Peyer's patch (tissue), 4 donors: ENCODE results near the gene TTLL10. TPM values are rescaled to one million over a fixed set of nuclear protein-coding genes. Genes with fewer than 3 reads are reported as not detected.

ENCODE experiments used
- DNase-seq, 3 donors: peaks; one replicate each; pipeline ENCODE4 v3.0.0-alpha.2; 2017 to 2019
- H3K27ac ChIP-seq, 4 donors: fragments of 200-600 bp; sonication (generic); one replicate each; pipeline ENCODE4 v1.5.1; 2016 to 2019
- H3K27me3 ChIP-seq, 2 donors: fragments of 200-600 bp; sonication (generic); one replicate each; pipeline ENCODE4 v1.5.1; 2019
- H3K36me3 ChIP-seq, 3 donors: fragments of 200-600 bp; sonication (generic); one replicate each; pipeline ENCODE4 v1.5.1; 2016 to 2019
- H3K4me1 ChIP-seq, 4 donors: fragments of 200-600 bp; sonication (generic); one replicate each; pipeline ENCODE4 v1.5.1; 2016 to 2019
- H3K4me3 ChIP-seq, 4 donors: fragments of 200-600 bp; sonication (generic); 1 replicate in 3 of 4; 2 replicates in 1 of 4; pipeline ENCODE4 v1.5.1; 2016 to 2019; ENCODE audit warnings: mild to moderate bottlenecking in 1 of 4
- H3K9me3 ChIP-seq, 4 donors: fragments of 200-600 bp; sonication (generic); one replicate each; pipeline ENCODE4 v1.5.1; 2016 to 2019; ENCODE audit warnings: mild to moderate bottlenecking in 1 of 4
- CTCF ChIP-seq, 6 experiments: fragments of 450-650 bp in 4 of 6; fragments of 200-600 bp in 2 of 6; sonication (generic) in 1 of 6; IDR thresholded peaks; one replicate each; pipeline ENCODE4 v1.5.1; 2017 to 2019; ENCODE audit warnings: antibody characterized with exemption in 6 of 6, mild to moderate bottlenecking in 3 of 6, moderate library complexity in 1 of 6
- POLR2A ChIP-seq, 2 donors: fragments of 450-650 bp; IDR thresholded peaks; one replicate each; pipeline ENCODE4 v1.5.1; 2017; ENCODE audit warnings: antibody characterized with exemption in 2 of 2, mild to moderate bottlenecking in 2 of 2, moderate library complexity in 2 of 2
- total RNA-seq, 4 donors: library from RNA; depleted of rRNA; stranded (reverse); fragments of >200 nt; gene quantifications; one replicate each; pipeline ENCODE4 v1.1.0, GENCODE V29; 2016

TTLL10 gene
- total RNA-seq, 4 donors from 2014 or later, result 1.6 to 3.6 (median 1.8) TPM; not detected in 1

- peak in 1 of 3 donors; percentile 40 for DNase-seq
- no peaks in the 10 kb centered on the region for H3K27me3 ChIP-seq
- H3K4me3 ChIP-seq, result no peak overlapping the region
- TF ChIP-seq CTCF (IDR thresholded peaks at IDR 0.05) (no peak), POLR2A (IDR thresholded peaks at IDR 0.05) (no peak)
- no peaks in the 10 kb centered on the region for H3K36me3 ChIP-seq
- no peaks in the 10 kb centered on the region for H3K4me1 ChIP-seq
- no peaks in the 10 kb centered on the region for H3K9me3 ChIP-seq
- H3K27ac ChIP-seq, result no peak overlapping the region
These were observed 7.7 kb downstream of the TTLL10 start for GRCh38 chr1:1181129-1181937.

- Histone ChIP-seq H3K27me3 (no peaks in the 10 kb centered on the region), H3K9me3 (no peaks in the 10 kb centered on the region), H3K4me3 (no peak overlapping the region), H3K36me3 (no peaks in the 10 kb centered on the region), H3K4me1 (no peaks in the 10 kb centered on the region), H3K27ac (no peak overlapping the region)
- no peak for TF ChIP-seq POLR2A (IDR thresholded peaks at IDR 0.05)
- TF ChIP-seq CTCF (IDR thresholded peaks at IDR 0.05), result no peak
- peak in 1 of 3 donors; percentile 39 for DNase-seq
These were observed 8.3 kb downstream of the TTLL10 start for GRCh38 chr1:1181938-1182410.

- no peaks in the 10 kb centered on the region for H3K4me1 ChIP-seq
- no peaks in the 10 kb centered on the region for H3K27me3 ChIP-seq
- peak in 1 of 3 donors; percentile 45 for DNase-seq
- no peak for TF ChIP-seq CTCF (IDR thresholded peaks at IDR 0.05)
- TF ChIP-seq POLR2A (IDR thresholded peaks at IDR 0.05), result no peak
- H3K36me3 ChIP-seq, result no peaks in the 10 kb centered on the region
- no peak overlapping the region for H3K4me3 ChIP-seq
- H3K9me3 ChIP-seq, result no peaks in the 10 kb centered on the region
- H3K27ac ChIP-seq, result no peak overlapping the region
These were observed 9.0 kb downstream of the TTLL10 start for GRCh38 chr1:1182491-1183220.

GRCh38 chr1:1183221-1183747 lies 9.6 kb downstream of the TTLL10 start:
- Histone ChIP-seq H3K4me1 (no peaks in the 10 kb centered on the region), H3K36me3 (no peaks in the 10 kb centered on the region), H3K9me3 (no peaks in the 10 kb centered on the region), H3K4me3 (no peak overlapping the region), H3K27me3 (no peaks in the 10 kb centered on the region), H3K27ac (no peak overlapping the region)
- peak in 1 of 3 donors; percentile 42 for DNase-seq
- TF ChIP-seq CTCF (IDR thresholded peaks at IDR 0.05) (no peak), POLR2A (IDR thresholded peaks at IDR 0.05) (no peak)

GRCh38 chr1:1183833-1184775 lies 10.4 kb downstream of the TTLL10 start:
- TF ChIP-seq POLR2A (IDR thresholded peaks at IDR 0.05) (no peak), CTCF (IDR thresholded peaks at IDR 0.05) (no peak)
- Histone ChIP-seq H3K36me3 (no peaks in the 10 kb centered on the region), H3K4me1 (no peaks in the 10 kb centered on the region), H3K9me3 (no peaks in the 10 kb centered on the region), H3K27me3 (no peaks in the 10 kb centered on the region), H3K27ac (no peak overlapping the region), H3K4me3 (no peak overlapping the region)
- DNase-seq, result peak in 1 of 3 donors; percentile 43
